Kidney (tissue), 14 donors: ENCODE data around the gene DIAPH3. TPM values are rescaled to one million over a fixed set of nuclear protein-coding genes. Genes with fewer than 3 reads are reported as not detected.

Source experiments
- DNase-seq, 5 donors: peaks; one replicate each; pipeline ENCODE4 v3.0.0-alpha.2; 2013 to 2020
- FAIRE-seq: peaks from 2 replicates; lab custom pipeline; 2012; peaks lifted over from hg19 to GRCh38; lab: Jason Lieb, UNC
- H3K27ac ChIP-seq, 2 donors: one replicate each; pipeline ENCODE4 v1.7.0; 2013; ENCODE audit warnings: low read depth in 2 of 2, low read length in 2 of 2, inconsistent platforms in 1 of 2
- H3K27me3 ChIP-seq: one replicate; pipeline ENCODE4 v1.7.1; 2013; ENCODE audit warnings: low read length, inconsistent platforms; ENCODE audit not compliant: control insufficient read depth, insufficient read depth
- H3K36me3 ChIP-seq, 3 donors: one replicate each; pipeline versions ENCODE4 v1.7.0 to v1.7.1; 2013; ENCODE audit warnings: low read length in 3 of 3, control low read depth in 1 of 3, inconsistent platforms in 1 of 3; ENCODE audit not compliant: insufficient read depth in 3 of 3, control insufficient read depth in 2 of 3
- H3K4me1 ChIP-seq, 3 donors: one replicate each; pipeline versions ENCODE4 v1.7.0 to v1.7.1; 2013; ENCODE audit warnings: low read length in 3 of 3, inconsistent platforms in 1 of 3, low read depth in 1 of 3; ENCODE audit not compliant: control insufficient read depth in 2 of 3, insufficient read depth in 2 of 3
- H3K4me3 ChIP-seq, 3 donors: one replicate each; pipeline versions ENCODE4 v1.7.0 to v1.8.1; 2013; ENCODE audit warnings: low read length in 3 of 3, control low read depth in 1 of 3, inconsistent platforms in 1 of 3
- H3K9ac ChIP-seq, 3 donors: one replicate each; pipeline versions ENCODE4 v1.7.0 to v1.7.1; 2013; ENCODE audit warnings: low read length in 3 of 3, control low read depth in 1 of 3, inconsistent platforms in 1 of 3
- H3K9me3 ChIP-seq, 3 donors: one replicate each; pipeline versions ENCODE4 v1.7.0 to v1.7.1; 2013; ENCODE audit warnings: low read length in 3 of 3, control low read depth in 1 of 3, inconsistent platforms in 1 of 3; ENCODE audit not compliant: control insufficient read depth in 2 of 3, insufficient read depth in 1 of 3
- CTCF ChIP-seq: IDR thresholded peaks from 3 replicates; pipeline ENCODE4 v1.5.1; 2012; ENCODE audit warnings: mild to moderate bottlenecking, moderate library complexity, borderline replicate concordance; ENCODE audit not compliant: insufficient read depth; ENCODE audit errors: extremely low read depth
- intact Hi-C: fragments of 100-400 bp; cut with DNase I; formaldehyde crosslinking; loops from one replicate; pipeline ENCODE4 v1.11.1; 2022
- polyA plus RNA-seq: library from polyadenylated mRNA; stranded (reverse); fragments of 350-450 nt; fragmentation: Illumina TruSeq; extraction: RNeasy Lipid Tissue Mini Kit (QIAGEN cat#74804); gene quantifications from one replicate; pipeline ENCODE4 v1.2.3, GENCODE V29; 2014; ENCODE audit warnings: low read depth, low replicate concordance; ENCODE audit not compliant: insufficient read depth
- total RNA-seq: library from RNA; stranded (reverse); fragmentation: NEBNext Ultra II Directional; extraction: Animal tissue kit (Norgen Biotek cat#: 25700); gene quantifications from one replicate; pipeline ENCODE4 v1.2.1, GENCODE V29; 2021
- donor health status: control.
- donor health status: control.
- donor health status: control.
- donor health status: control.
- donor health status: control.
- donor health status: DM: yes; HTN: yes; CAD: no.
- donor health status: Normal renal cell carcinoma (clear cell type).

Gene DIAPH3
- total and polyA plus RNA-seq, 2 donors from 2014 or later: 2.0 to 2.7 TPM

GRCh38 chr13:59963383-59963782 is 200.3 kb downstream of the DIAPH3 start:
- FAIRE-seq: no peak

GRCh38 chr13:59962343-59962742 is 201.4 kb downstream of the DIAPH3 start:
- H3K4me3 ChIP-seq: no peak overlapping the region
- H3K36me3 ChIP-seq: no peaks in the 10 kb centered on the region
- H3K27ac ChIP-seq: no peak overlapping the region
- TF ChIP-seq CTCF: no peak
- no peak overlapping the region for H3K9ac ChIP-seq
- intact Hi-C loops: no loop called here
- FAIRE-seq (no peak), DNase-seq (no peak)
- H3K9me3 ChIP-seq: no peaks in the 10 kb centered on the region
- H3K4me1 ChIP-seq: no peaks in the 10 kb centered on the region
- no peaks in the 10 kb centered on the region for H3K27me3 ChIP-seq

More at GRCh38 chr13:59963383-59963782, 200.3 kb downstream of the DIAPH3 start:
- Histone ChIP-seq H3K27me3 (no peaks in the 10 kb centered on the region), H3K4me3 (no peak overlapping the region), H3K36me3 (no peaks in the 10 kb centered on the region), H3K27ac (no peak overlapping the region), H3K9me3 (no peaks in the 10 kb centered on the region), H3K4me1 (no peaks in the 10 kb centered on the region), H3K9ac (no peak overlapping the region)
- intact Hi-C loops: no loop called here
- no peak for DNase-seq
- no peak for TF ChIP-seq CTCF

- no peak for TF ChIP-seq CTCF
- no peaks in the 10 kb centered on the region for H3K36me3 ChIP-seq
- no peak for FAIRE-seq
Measured at GRCh38 chr13:59960683-59961082, 203.0 kb downstream of the DIAPH3 start.

GRCh38 chr13:59957438-59957837 is 206.3 kb downstream of the DIAPH3 start:
- no peak for DNase-seq
- intact Hi-C loops: no loop called here
- peaks cover 0 to 2% (median 0%) of the 10 kb centered on the region in 3 donors for H3K9me3 ChIP-seq
- TF ChIP-seq CTCF: no peak
- H3K4me1 ChIP-seq: no peaks in the 10 kb centered on the region
- no peak overlapping the region for H3K27ac ChIP-seq
- H3K36me3 ChIP-seq: no peaks in the 10 kb centered on the region
- FAIRE-seq: no peak
- H3K4me3 ChIP-seq: no peak overlapping the region
- no peaks in the 10 kb centered on the region for H3K27me3 ChIP-seq
- no peak overlapping the region for H3K9ac ChIP-seq

More at GRCh38 chr13:59960683-59961082, 203.0 kb downstream of the DIAPH3 start:
- no peaks in the 10 kb centered on the region for H3K27me3 ChIP-seq
- DNase-seq: no peak
- H3K4me1 ChIP-seq: no peaks in the 10 kb centered on the region
- intact Hi-C loops: no loop called here
- no peak overlapping the region for H3K4me3 ChIP-seq
- peaks cover 0 to 2% (median 0%) of the 10 kb centered on the region in 3 donors for H3K9me3 ChIP-seq
- H3K9ac ChIP-seq: no peak overlapping the region
- H3K27ac ChIP-seq: no peak overlapping the region
